HEK293T (cell line): Measurements from ENCODE around the gene AGFG2.

Source experiments
- ARNT ChIP-seq: fragments of 450-650 bp; IDR thresholded peaks from 2 replicates; pipeline ENCODE4 v1.6.1; 2017; ENCODE audit warnings: mild to moderate bottlenecking
- BHLHE40 ChIP-seq: fragments of 450-650 bp; IDR thresholded peaks from 2 replicates; pipeline ENCODE4 v1.6.1; 2016; ENCODE audit warnings: mild to moderate bottlenecking, moderate library complexity, borderline replicate concordance
- ELF4 ChIP-seq: fragments of 450-650 bp; IDR thresholded peaks from 2 replicates; pipeline ENCODE4 v1.6.1; 2017; ENCODE audit warnings: antibody characterized with exemption
- FOXA1 ChIP-seq: fragments of 450-650 bp; IDR thresholded peaks from 2 replicates; pipeline ENCODE4 v1.6.1; 2016; ENCODE audit warnings: mild to moderate bottlenecking
- FOXK2 ChIP-seq: fragments of 450-650 bp; IDR thresholded peaks from 2 replicates; pipeline ENCODE4 v1.6.1; 2016; ENCODE audit warnings: mild to moderate bottlenecking
- FOXM1 ChIP-seq: fragments of 450-650 bp; IDR thresholded peaks from 2 replicates; pipeline ENCODE4 v1.6.1; 2017; ENCODE audit warnings: mild to moderate bottlenecking, borderline replicate concordance
- HDGF ChIP-seq: fragments of 450-650 bp; IDR thresholded peaks from 2 replicates; pipeline ENCODE4 v1.6.1; 2017; ENCODE audit warnings: antibody characterized with exemption, borderline replicate concordance
- NFRKB ChIP-seq: fragments of 450-650 bp; IDR thresholded peaks from 2 replicates; pipeline ENCODE4 v1.6.1; 2016; ENCODE audit warnings: mild to moderate bottlenecking, moderate library complexity
- PKNOX1 ChIP-seq: fragments of 450-650 bp; IDR thresholded peaks from 2 replicates; pipeline ENCODE4 v1.6.1; 2016
- SP1 ChIP-seq: fragments of 450-650 bp; IDR thresholded peaks from 2 replicates; pipeline ENCODE4 v1.6.1; 2017
- SUZ12 ChIP-seq: fragments of 450-650 bp; IDR thresholded peaks from 2 replicates; pipeline ENCODE4 v1.6.1; 2016; ENCODE audit warnings: mild to moderate bottlenecking
- TARDBP ChIP-seq: fragments of 450-650 bp; IDR thresholded peaks from 2 replicates; pipeline ENCODE4 v1.6.1; 2016
- ZNF384 ChIP-seq: fragments of 450-650 bp; IDR thresholded peaks from 2 replicates; pipeline ENCODE4 v1.6.1; 2016

GRCh38 chr7:100577507-100577906, 38.5 kb downstream of the AGFG2 start:
- TF ChIP-seq SUZ12 (no peak), FOXK2 (no peak), BHLHE40 (no peak), FOXM1 (no peak), TARDBP (no peak), SP1 (no peak), PKNOX1 (no peak), FOXA1 (no peak), HDGF (no peak), ELF4 (no peak), ZNF384 (no peak), ARNT (no peak), NFRKB (no peak)
